ENCODE measurements around the gene TTLL1. TPM values are rescaled to one million over a fixed set of nuclear protein-coding genes. Genes with fewer than 3 reads are reported as not detected.

Gene TTLL1
- total and polyA plus RNA-seq, 7 donors = 1.2 to 4.9 (median 2.2) TPM

DNA sequence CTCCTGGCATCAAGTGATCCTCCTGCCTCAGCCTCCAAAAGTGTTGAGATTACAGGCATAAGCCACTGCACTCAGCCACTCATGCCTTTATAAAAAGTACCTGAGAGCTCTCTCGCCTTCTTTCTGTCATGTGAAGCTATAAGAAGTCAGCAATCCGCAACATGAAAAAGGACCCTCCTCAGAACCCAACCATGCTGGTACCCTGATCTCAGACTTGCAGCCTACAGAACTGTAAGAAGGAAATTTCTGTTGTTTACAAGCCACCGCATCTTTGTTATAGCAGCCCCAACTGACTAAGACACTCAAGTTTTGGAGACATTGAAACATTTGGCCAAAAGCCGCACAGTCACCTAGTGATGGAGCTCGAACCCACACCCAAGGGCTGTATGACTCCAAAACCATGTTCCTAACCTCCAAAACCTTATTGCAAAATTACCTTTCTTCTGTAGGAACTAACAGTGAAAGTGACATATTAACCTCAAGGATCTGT, 83.1 kb downstream of the TTLL1 start:
- Histone ChIP-seq H3K4me3 (no peak overlapping the region), H3K27ac (no peak overlapping the region), H3K9me3 (no peaks in the 10 kb centered on the region), H3K27me3 (ENCODE audit: insufficient read depth in 3 of 3, low read length in 2 of 3) (no peaks in the 10 kb centered on the region), H3K36me3 (ENCODE audit: insufficient read depth in 1 of 2, low read depth in 1 of 2) (no peaks in the 10 kb centered on the region), H3K4me1 (peaks cover 42% of the 10 kb centered on the region)
- TF ChIP-seq, protein P1, sequence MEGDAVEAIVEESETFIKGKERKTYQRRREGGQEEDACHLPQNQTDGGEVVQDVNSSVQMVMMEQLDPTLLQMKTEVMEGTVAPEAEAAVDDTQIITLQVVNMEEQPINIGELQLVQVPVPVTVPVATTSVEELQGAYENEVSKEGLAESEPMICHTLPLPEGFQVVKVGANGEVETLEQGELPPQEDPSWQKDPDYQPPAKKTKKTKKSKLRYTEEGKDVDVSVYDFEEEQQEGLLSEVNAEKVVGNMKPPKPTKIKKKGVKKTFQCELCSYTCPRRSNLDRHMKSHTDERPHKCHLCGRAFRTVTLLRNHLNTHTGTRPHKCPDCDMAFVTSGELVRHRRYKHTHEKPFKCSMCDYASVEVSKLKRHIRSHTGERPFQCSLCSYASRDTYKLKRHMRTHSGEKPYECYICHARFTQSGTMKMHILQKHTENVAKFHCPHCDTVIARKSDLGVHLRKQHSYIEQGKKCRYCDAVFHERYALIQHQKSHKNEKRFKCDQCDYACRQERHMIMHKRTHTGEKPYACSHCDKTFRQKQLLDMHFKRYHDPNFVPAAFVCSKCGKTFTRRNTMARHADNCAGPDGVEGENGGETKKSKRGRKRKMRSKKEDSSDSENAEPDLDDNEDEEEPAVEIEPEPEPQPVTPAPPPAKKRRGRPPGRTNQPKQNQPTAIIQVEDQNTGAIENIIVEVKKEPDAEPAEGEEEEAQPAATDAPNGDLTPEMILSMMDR (IDR thresholded peaks at IDR 0.05) = no peak
- intact Hi-C loops (cut with DNase I) = no loop called here
- DNase-seq (no peak), ATAC-seq (no peak)
- WGBS, 3 donors = 97 to 98% (median 97%) methylated on average over 5 of the region's 5 CpGs

DNA sequence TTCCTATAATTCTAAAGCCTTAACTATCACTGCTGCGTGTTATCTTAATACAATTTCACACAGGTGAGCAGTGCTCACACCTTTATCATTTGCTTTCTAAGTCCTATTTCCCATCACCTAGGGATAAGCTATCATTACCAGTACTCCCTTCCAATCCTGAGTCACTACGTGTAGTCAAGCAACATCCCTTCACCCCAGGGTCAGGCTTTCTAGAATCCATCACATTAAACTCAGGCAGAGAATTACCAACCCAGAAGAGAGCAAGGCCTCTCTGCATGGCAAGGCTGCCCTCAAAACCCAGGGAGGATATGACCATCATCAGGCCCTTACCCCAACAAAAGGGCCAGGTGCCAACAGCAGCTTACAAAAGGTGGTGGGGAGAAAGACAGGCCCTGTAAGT, 84.1 kb downstream of the TTLL1 start:
- no peaks in the 10 kb centered on the region for H3K36me3 ChIP-seq (ENCODE audit: insufficient read depth in 1 of 2, low read depth in 1 of 2)
- H3K9me3 ChIP-seq = no peaks in the 10 kb centered on the region
- WGBS, 3 donors = 79 to 89% (median 81%) methylated on average over 2 of the region's 2 CpGs
- ATAC-seq (no peak), DNase-seq (no peak)
- H3K4me3 ChIP-seq = no peak overlapping the region
- TF ChIP-seq, protein P1 (IDR thresholded peaks at IDR 0.05) = no peak
- H3K27me3 ChIP-seq (ENCODE audit: insufficient read depth in 3 of 3, low read length in 2 of 3) = no peaks in the 10 kb centered on the region
- no peak overlapping the region for H3K27ac ChIP-seq
- peaks cover 51% of the 10 kb centered on the region for H3K4me1 ChIP-seq
- intact Hi-C loops (cut with DNase I) = no loop called here

- TF ChIP-seq, protein P1 (IDR thresholded peaks at IDR 0.05) = no peak
- DNase-seq (no peak), ATAC-seq (no peak)
- H3K27me3 ChIP-seq (ENCODE audit: insufficient read depth in 3 of 3, low read length in 2 of 3) = no peaks in the 10 kb centered on the region
- H3K27ac ChIP-seq = no peak overlapping the region
- intact Hi-C loops (cut with DNase I) = no loop called here
- H3K36me3 ChIP-seq (ENCODE audit: insufficient read depth in 1 of 2, low read depth in 1 of 2) = no peaks in the 10 kb centered on the region
- no peaks in the 10 kb centered on the region for H3K9me3 ChIP-seq
- WGBS, 3 donors = 73 to 76% (median 76%) methylated on average over 13 of the region's 13 CpGs
- H3K4me3 ChIP-seq = no peak overlapping the region
- peaks cover 57% of the 10 kb centered on the region for H3K4me1 ChIP-seq
Measured at GRCh38 chr22:43004362-43005035, 84.7 kb downstream of the TTLL1 start.

DNA sequence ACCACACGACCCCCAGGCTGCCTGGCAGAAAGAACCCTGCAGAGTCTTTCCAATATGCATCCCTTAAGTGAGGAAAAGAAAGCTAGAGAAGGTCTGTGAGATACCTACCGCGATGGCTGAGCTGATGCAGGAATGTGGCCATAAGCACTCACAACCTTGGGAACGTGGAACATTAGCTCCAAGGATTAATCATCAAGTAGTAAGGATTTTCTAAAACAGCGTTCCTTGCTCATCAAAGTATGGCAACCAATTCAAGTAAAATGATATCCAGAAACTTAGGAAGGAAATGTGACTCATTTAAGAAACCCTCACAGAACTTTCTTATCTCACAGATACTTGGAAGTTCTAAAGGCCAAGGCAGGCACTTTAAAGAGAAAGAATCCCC, 87.0 kb downstream of the TTLL1 start:
- DNase-seq = no peak

More for the DNA sequence above, 87.0 kb downstream of the TTLL1 start:
- no peaks in the 10 kb centered on the region for H3K36me3 ChIP-seq (ENCODE audit: insufficient read depth in 1 of 2, low read depth in 1 of 2)
- peaks cover 46% of the 10 kb centered on the region for H3K4me1 ChIP-seq
- no peaks in the 10 kb centered on the region for H3K27me3 ChIP-seq (ENCODE audit: insufficient read depth in 3 of 3, low read length in 2 of 3)
- H3K4me3 ChIP-seq = no peak overlapping the region
- intact Hi-C loops (cut with DNase I) = no loop called here
- H3K27ac ChIP-seq = no peak overlapping the region
- H3K9me3 ChIP-seq = no peaks in the 10 kb centered on the region
- TF ChIP-seq, protein P1 (IDR thresholded peaks at IDR 0.05) = no peak
- 36 to 56% (median 48%) methylated on average over 5 of the region's 5 CpGs for WGBS, 3 donors
- ATAC-seq = no peak

Data from psoas muscle (tissue), 8 donors.